Globus pallidus (tissue), 1 donor: Measurements from ENCODE around the gene PCDH9.
A peak's percentile ranks its signal among the peaks of the same experiment; 100 is the strongest.

Source experiments
- DNase-seq: peaks from one replicate; pipeline ENCODE4 v3.0.0-alpha.2; 2015; ENCODE audit warnings: low spot score

The PCDH9 gene

DNA sequence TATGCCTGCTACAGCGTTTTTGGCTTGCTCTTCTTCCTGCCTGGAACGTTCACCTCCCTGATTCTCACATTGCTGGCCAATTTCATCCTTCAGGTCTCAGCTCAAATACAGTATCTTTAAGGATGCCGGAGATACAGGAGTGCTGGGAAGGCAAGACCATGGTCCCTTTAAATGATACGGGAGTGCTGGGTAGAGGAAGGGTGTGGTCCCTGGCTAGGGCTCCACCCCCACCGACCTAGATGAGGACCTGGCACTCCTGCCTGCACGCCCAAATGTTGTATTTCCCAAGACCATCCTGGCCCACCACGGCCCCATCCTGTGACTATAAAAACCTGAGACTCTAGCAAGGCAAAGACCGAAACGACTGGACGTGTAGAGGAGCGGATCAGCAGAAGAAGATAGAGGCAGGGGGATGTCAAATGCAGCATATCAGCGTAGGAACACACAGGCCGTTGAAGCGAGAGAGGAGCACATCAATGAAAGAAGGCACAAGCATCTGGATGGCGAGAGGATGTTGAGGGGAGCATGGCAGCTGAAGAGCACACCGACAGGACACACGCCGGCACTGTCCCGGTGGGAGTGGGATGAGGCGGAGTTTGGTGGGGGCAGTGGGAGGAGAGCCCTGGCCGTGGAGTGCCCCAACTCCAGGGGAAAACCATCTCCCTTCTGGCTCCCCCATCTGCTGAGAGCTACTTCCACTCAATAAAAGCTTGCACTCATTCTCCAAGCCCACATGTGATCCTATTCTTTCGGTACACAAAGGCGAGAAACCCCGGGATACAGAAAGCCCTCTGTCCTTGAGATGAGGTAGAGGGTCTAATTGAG, 74.0 kb downstream of the PCDH9 start:
- peak; percentile 80 for DNase-seq

- DNase-seq: no peak
These were observed 78.1 kb downstream of the PCDH9 start for GRCh38 chr13:67152085-67152484.

- DNase-seq: no peak
These were observed 78.5 kb downstream of the PCDH9 start for GRCh38 chr13:67151652-67152051.

DNA sequence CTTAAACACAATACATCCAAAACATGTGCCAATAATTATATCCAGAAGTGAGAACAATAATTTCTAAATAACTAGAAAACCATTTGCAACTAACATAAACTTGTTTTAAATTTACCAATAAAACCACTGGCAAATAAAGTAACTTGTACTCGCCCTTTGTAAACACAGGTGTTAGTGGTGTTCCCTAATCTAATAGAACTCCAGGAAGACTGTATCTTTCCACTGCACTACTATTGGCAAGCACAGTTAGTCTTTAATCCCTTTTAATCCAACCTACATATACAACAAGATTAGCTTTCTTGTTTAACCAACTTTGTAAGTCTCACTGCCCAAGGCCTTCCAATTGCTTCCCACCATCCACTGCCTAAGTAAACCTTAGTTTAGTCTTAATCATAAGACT, 79.5 kb downstream of the PCDH9 start:
- DNase-seq: no peak

- no peak for DNase-seq
These were observed 82.0 kb downstream of the PCDH9 start for GRCh38 chr13:67148161-67148571.

DNA sequence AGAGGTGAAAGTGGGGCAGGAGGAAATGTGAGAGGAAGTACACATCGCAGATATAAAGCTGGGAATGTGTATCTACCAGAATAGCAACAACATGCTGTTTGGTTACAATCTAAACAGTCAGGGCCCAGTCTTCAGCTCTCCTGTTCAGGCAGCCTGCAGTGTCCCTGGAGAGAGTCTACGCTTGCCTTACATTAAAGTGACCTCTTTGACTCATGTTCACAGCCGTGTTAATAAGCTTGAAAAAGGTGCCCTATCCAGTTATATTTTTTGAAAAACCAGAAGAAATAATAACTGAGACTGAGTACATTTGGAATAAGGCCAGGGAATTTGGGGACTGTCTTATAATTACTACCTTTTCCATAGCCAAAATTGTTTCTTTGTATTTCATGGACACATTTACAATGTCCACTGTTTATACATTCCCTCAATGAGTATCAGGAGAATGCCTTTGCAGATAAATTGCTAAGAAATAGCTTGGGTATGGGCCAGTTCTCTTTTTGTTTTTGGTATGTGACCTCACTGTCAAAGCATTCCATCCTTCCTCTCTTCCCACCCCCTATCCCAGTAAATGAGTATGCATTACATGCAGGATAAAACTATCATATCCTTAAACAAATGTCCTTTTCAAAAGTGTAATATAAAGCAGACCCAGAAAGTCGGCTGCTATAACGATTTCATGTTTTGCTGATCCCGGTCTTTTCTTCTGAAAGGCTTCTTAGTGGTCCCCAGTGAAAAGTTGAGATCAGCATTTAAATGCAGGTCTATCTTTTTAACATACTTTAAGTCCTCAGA, 82.6 kb downstream of the PCDH9 start:
- DNase-seq: no peak

- no peak for DNase-seq
These were observed 83.5 kb downstream of the PCDH9 start for GRCh38 chr13:67146523-67147130.

GRCh38 chr13:67145950-67146349, 84.2 kb downstream of the PCDH9 start:
- DNase-seq: no peak

DNA sequence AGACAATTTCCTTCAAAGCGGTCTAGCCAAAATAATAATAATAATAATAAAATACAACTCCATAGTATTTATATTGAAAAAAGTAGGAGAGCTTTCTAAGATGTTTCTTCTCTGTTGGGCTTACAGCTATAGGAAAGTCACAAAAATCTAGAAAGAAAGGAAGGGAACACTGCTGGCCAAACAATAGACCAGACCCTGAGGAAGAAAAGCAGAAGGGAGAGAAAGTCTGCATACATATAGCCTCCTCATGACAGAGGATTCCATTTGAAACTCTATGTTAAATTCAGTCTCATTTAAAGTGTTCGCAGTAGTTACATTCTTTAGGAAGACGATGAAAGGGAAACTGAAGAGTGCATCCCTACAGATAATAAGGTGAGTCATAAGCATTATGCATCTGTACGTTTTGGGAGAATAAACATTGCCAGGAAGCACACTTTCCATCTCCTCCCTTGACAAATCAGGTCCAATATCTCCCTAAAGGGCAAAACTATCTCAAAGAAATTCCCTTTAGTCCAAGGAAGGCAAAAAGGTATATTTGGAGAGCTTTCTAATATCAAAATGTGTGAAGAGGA, 86.5 kb downstream of the PCDH9 start:
- DNase-seq: no peak

DNA sequence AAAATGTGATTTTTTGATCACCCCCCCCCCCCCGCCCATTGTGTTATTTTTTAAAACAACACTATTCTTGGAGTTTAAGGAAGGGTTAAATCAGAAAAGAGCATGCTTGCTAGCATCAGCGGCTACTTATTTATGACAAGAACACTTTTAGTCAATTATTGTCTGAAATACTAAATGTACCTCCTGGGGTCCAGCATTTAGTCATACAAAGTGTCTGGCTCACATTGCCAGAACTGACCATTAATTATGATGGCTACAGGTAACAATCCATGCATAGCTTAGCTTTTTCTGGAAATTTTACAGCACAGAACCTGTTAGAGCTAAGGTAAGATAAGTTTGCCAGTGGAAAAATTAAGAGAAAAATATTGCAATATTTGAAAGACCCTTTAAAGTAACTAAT, 90.1 kb downstream of the PCDH9 start:
- DNase-seq: no peak

- DNase-seq: no peak
These were observed 90.6 kb downstream of the PCDH9 start for GRCh38 chr13:67139551-67139950.

DNA sequence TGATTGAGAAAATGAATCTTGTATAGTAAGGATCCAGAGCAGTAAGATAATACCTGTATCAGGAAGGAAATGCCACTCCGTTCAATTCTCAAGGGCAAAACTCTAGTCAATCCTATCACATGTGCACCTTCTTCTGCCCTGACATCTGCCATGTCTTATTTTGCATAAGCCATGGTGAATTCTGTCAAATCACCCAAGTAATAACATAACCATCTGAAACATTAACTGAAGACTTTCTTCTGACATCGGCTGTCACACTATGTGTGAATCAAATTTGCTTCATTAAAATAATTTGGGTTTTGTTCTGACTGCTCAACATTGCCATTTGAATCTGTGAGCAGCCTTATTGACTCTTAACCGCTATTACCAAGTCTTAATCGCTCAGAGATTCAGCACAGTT, 91.2 kb downstream of the PCDH9 start:
- DNase-seq: no peak

GRCh38 chr13:67137044-67137735, 92.9 kb downstream of the PCDH9 start:
- no peak for DNase-seq

DNA sequence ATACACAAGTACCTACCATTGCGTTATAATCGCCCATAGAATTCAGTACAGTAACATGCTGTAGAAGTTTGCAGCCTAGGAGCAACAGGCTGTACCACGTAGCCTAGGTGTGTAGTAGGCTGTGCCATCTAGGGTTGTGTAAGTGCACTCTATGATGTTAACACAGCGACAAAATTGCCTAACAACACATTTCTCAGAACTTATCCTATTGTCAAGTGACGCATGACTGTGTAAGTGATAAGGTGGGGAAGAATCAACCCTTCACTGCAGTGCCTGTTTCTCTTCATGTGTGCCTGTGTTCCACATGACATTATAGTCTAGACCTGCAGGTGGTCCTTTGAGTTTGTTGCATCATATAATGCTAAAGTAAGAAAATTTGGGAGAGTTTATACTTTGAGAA, 94.0 kb downstream of the PCDH9 start:
- DNase-seq: no peak

- DNase-seq: no peak
These were observed 94.8 kb downstream of the PCDH9 start for GRCh38 chr13:67135356-67135755.

DNA sequence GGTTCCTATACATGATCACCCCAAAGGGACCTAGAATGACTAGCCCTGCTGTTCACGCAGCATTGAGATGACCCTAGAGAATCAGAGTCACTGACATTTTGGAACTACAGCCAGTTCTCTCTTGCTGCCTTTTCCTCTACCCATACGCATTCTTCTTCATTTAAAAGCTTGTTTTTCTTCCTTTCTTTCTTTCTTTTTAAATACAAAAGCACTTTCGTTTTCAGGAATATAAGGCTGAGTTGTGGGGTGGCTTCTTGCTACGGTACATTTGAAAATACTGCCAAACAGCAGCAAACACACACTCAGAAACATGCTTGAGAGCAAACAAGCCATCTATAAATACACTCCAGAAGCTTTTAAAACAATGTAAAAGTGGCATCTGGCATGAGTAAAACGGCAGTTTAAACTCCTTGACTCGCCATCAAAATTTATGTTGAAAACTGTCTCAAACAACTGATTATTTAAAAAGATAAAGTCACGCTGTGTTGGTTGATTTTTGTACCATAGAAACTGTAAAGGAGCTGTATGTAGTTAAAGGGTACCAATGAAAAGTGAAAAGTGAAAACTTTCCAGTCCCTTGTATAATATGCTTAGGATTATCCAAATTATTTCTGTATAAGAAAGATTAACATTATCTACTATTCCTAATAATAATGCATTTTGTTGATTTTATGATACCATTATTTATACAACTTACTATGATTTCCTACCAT, 95.6 kb downstream of the PCDH9 start:
- peak; percentile 64 for DNase-seq

- DNase-seq: peak; percentile 29
These were observed 96.7 kb downstream of the PCDH9 start for GRCh38 chr13:67133476-67133875.

DNA sequence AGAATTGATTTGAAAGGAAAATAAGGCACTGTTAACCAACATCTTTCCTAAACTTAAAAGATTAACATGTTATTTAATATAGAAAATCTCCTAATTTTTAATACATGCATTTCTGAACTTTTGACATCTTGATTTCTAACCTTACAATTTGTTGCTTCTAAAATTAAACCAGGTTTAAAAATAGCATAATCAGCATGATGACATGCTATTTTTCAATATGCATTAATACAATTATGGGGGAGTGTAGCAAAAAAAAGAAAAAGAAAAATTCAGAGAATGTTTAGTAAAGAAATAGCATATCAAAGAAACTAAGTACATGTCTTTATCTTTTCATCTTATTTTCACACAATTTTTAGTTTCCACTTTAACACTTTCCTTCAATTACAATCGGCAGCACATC, 98.7 kb downstream of the PCDH9 start:
- no peak for DNase-seq

DNA sequence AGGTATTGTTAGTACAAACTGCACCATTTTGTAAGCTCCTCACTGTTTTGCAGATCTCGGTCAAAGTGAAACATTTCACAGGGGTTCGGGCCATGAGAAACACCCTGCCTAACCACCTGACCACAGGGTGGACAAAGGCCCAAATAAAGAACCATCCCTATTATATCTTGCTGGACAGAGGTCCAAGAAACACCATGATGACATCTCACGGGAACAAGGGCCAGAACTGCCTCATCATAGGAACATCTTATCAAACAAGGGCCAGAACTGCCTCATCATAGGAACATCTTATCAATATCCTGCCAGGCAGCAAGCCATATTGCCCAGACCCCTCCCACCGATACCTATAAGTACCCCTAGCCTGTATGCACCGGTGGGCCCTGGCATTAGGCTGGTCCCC, 99.7 kb downstream of the PCDH9 start:
- DNase-seq: no peak

DNA sequence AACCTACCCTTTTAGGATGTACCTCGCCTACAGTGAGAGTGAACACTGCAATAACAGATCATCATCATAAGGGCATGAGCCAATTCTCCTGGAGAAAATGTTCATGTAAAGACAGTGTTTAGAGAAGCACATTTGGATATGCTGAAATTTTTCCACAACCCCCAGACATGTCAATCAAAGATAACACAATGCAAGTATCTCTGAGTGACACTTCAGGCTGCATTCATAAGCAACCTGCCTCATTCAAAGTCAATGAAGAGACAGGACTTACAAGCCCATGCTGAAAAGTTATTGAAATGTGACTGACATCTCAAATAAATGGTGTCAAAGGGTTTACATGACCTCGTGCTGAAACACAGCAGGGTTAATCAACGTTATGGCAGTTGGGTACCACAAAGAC, 102.0 kb downstream of the PCDH9 start:
- DNase-seq: no peak

DNA sequence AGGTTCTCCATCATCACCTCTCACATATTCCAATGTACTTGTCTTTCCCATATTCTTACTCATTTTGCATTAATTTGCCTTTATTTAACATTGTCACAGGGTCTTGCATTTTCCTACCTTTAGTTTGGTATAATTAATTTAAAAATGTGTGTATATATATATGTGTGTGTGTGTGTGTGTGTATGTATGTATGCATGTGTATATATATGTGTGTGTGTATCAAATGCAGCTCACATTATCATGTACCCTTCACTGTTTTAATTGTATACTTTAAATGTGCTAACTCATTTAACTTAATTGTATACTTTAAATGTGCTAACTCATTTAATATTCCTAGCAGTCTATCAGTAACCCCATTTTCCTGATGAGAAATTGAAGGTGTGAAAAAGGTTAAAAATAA, 104.5 kb downstream of the PCDH9 start:
- no peak for DNase-seq
